HL-60/S4 treated with phorbol 12-myristate 13-acetate at 8.2 ng/mL for 4 days and 3 days (cell line): ENCODE measurements around the gene LBP.

Experiments
- in situ Hi-C: fragments of 300-500 bp; cut with MboI; formaldehyde crosslinking; loops from 2 replicates; pipeline ENCODE4 v1.15.0; 2022; ENCODE audit warnings: low sequenced_read_pairs

Gene LBP

GRCh38 chr20:38426006-38426897, 80.0 kb downstream of the LBP start:
- in situ Hi-C loops = no loop called here
